WTC11 (cell line): ENCODE data around the gene HAO2. TPM values are rescaled to one million over a fixed set of nuclear protein-coding genes. Genes with fewer than 3 reads are reported as not detected.

Source experiments
- ATAC-seq: fragments of 200-7000 bp; cut with Tn5 transposase; 2 replicates; pipeline ENCODE4 v1.10.0; 2021; ENCODE audit warnings: mild to moderate bottlenecking, moderate library complexity
- CTCF ChIA-PET: fragments of 300-600 bp; sonication (Branson Sonifier 250); formaldehyde crosslinking; loops from one replicate; lab custom pipeline; 2021; ENCODE audit warnings: antibody characterized with exemption; lab: Charles Lee
- POLR2A ChIA-PET: fragments of 350-600 bp; sonication (Branson Sonifier 250); formaldehyde crosslinking; loops from one replicate; lab custom pipeline; 2021; ENCODE audit warnings: antibody characterized with exemption; lab: Charles Lee
- DNase-seq: peaks from one replicate; pipeline ENCODE4 v3.0.0; 2021; ENCODE audit warnings: low spot score
- H3K27ac Mint-ChIP-seq: 2 replicates; pipeline ENCODE4 v1.8.0; 2021; ENCODE audit warnings: mixed read lengths
- H3K27me3 Mint-ChIP-seq: 2 replicates; pipeline ENCODE4 v1.8.0; 2021; ENCODE audit warnings: low read depth, mild to moderate bottlenecking, moderate library complexity, mixed read lengths
- H3K36me3 Mint-ChIP-seq: 2 replicates; pipeline ENCODE4 v1.8.0; 2021; ENCODE audit warnings: mixed read lengths
- H3K4me1 Mint-ChIP-seq: 2 replicates; pipeline ENCODE4 v1.8.0; 2022; ENCODE audit warnings: mixed read lengths
- H3K4me3 Mint-ChIP-seq: 2 replicates; pipeline ENCODE4 v1.8.0; 2021; ENCODE audit warnings: mild to moderate bottlenecking, moderate library complexity, mixed read lengths
- H3K9me3 Mint-ChIP-seq: 2 replicates; pipeline ENCODE4 v1.8.0; 2021; ENCODE audit warnings: mixed read lengths
- AFF4 ChIP-seq: sonication (generic); formaldehyde crosslinking; IDR thresholded peaks from 2 replicates; pipeline ENCODE4 v1.8.1; 2023; ENCODE audit warnings: mild to moderate bottlenecking, missing genetic modification reagents, borderline replicate concordance
- ARID4B ChIP-seq: sonication (generic); formaldehyde crosslinking; IDR thresholded peaks from 2 replicates; pipeline ENCODE4 v1.8.0; 2023; ENCODE audit warnings: missing genetic modification reagents, mild to moderate bottlenecking, borderline replicate concordance
- CBFB ChIP-seq: sonication (generic); formaldehyde crosslinking; IDR thresholded peaks from 2 replicates; pipeline ENCODE4 v1.8.1; 2022; ENCODE audit warnings: mild to moderate bottlenecking, low read depth, missing genetic modification reagents
- CREM ChIP-seq: sonication (generic); formaldehyde crosslinking; IDR thresholded peaks from 2 replicates; pipeline ENCODE4 v1.8.1; 2022; ENCODE audit warnings: mild to moderate bottlenecking, missing genetic modification reagents, moderate library complexity
- CTCF ChIP-seq: fragments of 200-600 bp; IDR thresholded peaks from 2 replicates; pipeline ENCODE4 v1.8.0; 2022; ENCODE audit warnings: antibody characterized with exemption
- ELF4 ChIP-seq: sonication (generic); formaldehyde crosslinking; IDR thresholded peaks from 2 replicates; pipeline ENCODE4 v1.8.1; 2022; ENCODE audit warnings: low read depth, mild to moderate bottlenecking, moderate library complexity, missing genetic modification reagents
- MYBL2 ChIP-seq: sonication (generic); formaldehyde crosslinking; IDR thresholded peaks from 2 replicates; pipeline ENCODE4 v1.8.1; 2023; ENCODE audit warnings: mild to moderate bottlenecking, moderate library complexity, missing genetic modification reagents
- NR1H2 ChIP-seq: sonication (generic); formaldehyde crosslinking; IDR thresholded peaks from 2 replicates; pipeline ENCODE4 v1.9.0; 2021; ENCODE audit warnings: mild to moderate bottlenecking, moderate library complexity, missing genetic modification reagents
- NR2C2 ChIP-seq: sonication (generic); formaldehyde crosslinking; IDR thresholded peaks from 2 replicates; pipeline ENCODE4 v1.8.0; 2022; ENCODE audit warnings: mild to moderate bottlenecking, missing genetic modification reagents
- NR3C1 ChIP-seq: sonication (generic); formaldehyde crosslinking; conservative IDR thresholded peaks from 2 replicates; pipeline ENCODE4 v1.8.1; 2023; ENCODE audit warnings: low read depth, mild to moderate bottlenecking, missing genetic modification reagents
- OVOL2 ChIP-seq: fragments of 250-450 bp; sonication (Bioruptor Pico); IDR thresholded peaks from 2 replicates; pipeline ENCODE4 v1.9.0; 2021; ENCODE audit warnings: mild to moderate bottlenecking, borderline replicate concordance
- SMAD4 ChIP-seq: sonication (generic); formaldehyde crosslinking; IDR thresholded peaks from 2 replicates; pipeline ENCODE4 v1.8.0; 2022; ENCODE audit warnings: mild to moderate bottlenecking, missing genetic modification reagents
- TCF7 ChIP-seq: sonication (generic); formaldehyde crosslinking; IDR thresholded peaks from 2 replicates; pipeline ENCODE4 v1.8.0; 2022; ENCODE audit warnings: mild to moderate bottlenecking, low read depth, missing genetic modification reagents, moderate library complexity
- USF1 ChIP-seq: sonication (generic); formaldehyde crosslinking; IDR thresholded peaks from 2 replicates; pipeline ENCODE4 v1.8.0; 2022; ENCODE audit warnings: mild to moderate bottlenecking, missing genetic modification reagents
- USF2 ChIP-seq: sonication (generic); formaldehyde crosslinking; IDR thresholded peaks from 2 replicates; pipeline ENCODE4 v1.8.1; 2023; ENCODE audit warnings: mild to moderate bottlenecking, missing genetic modification reagents, moderate library complexity
- ZNF425 ChIP-seq: fragments of 250-450 bp; sonication (Bioruptor Pico); conservative IDR thresholded peaks from 2 replicates; pipeline ENCODE4 v1.9.0; 2021; ENCODE audit warnings: mild to moderate bottlenecking
- total RNA-seq: library from RNA; stranded (reverse); gene quantifications from 3 replicates; pipeline ENCODE4 v1.2.3, GENCODE V29; 2021

The HAO2 gene
- total RNA-seq, 1 experiment from 2014 or later, result 1.0 TPM

GRCh38 chr1:119336848-119337247 lies 31.7 kb upstream of the HAO2 start (continued):
- TF ChIP-seq ARID4B (no peak), MYBL2 (CRISPR knock-in tag) (no peak), SMAD4 (CRISPR knock-in tag) (no peak), NR2C2 (CRISPR knock-in tag) (no peak)

- ChIA-PET CTCF (no interaction called here), POLR2A (no interaction called here)
- Mint-ChIP-seq H3K4me1 (peaks cover 66% of the 10 kb centered on the region), H3K27me3 (peaks cover 3% of the 10 kb centered on the region), H3K4me3 (no peak overlapping the region), H3K27ac (0 out of 2 replicates have a peak overlapping the region, but pooled peaks have one; percentile 6), H3K36me3 (peaks cover 22% of the 10 kb centered on the region), H3K9me3 (peaks cover 4% of the 10 kb centered on the region)
- ATAC-seq (no peak), DNase-seq (no peak)
- no peak for TF ChIP-seq CBFB (CRISPR knock-in tag)
- TF ChIP-seq USF1 (CRISPR knock-in tag), result no peak
Measured at GRCh38 chr1:119338004-119338403, 30.6 kb upstream of the HAO2 start.

- ChIA-PET POLR2A (no interaction called here), CTCF (no interaction called here)
- ATAC-seq, result no peak
- Mint-ChIP-seq H3K27ac (peak overlapping the region; percentile 90), H3K27me3 (peaks cover 3% of the 10 kb centered on the region), H3K4me1 (peaks cover 69% of the 10 kb centered on the region), H3K9me3 (peaks cover 9% of the 10 kb centered on the region), H3K36me3 (peaks cover 28% of the 10 kb centered on the region), H3K4me3 (no peak overlapping the region)
- no peak for DNase-seq
- no peak for TF ChIP-seq TCF7 (CRISPR knock-in tag)
- no peak for TF ChIP-seq NR3C1 (CRISPR knock-in tag)
- TF ChIP-seq AFF4 (CRISPR knock-in tag), result no peak
- no peak for TF ChIP-seq USF1 (CRISPR knock-in tag)
- no peak for TF ChIP-seq ZNF425 (CRISPR knock-in tag)
- no peak for TF ChIP-seq USF2 (CRISPR knock-in tag)
- no peak for TF ChIP-seq OVOL2 (CRISPR knock-in tag)
- no peak for TF ChIP-seq ELF4 (CRISPR knock-in tag)
- TF ChIP-seq NR1H2 (CRISPR knock-in tag), result no peak
- no peak for TF ChIP-seq CTCF
- TF ChIP-seq CREM (CRISPR knock-in tag), result no peak
Measured at GRCh38 chr1:119338757-119339156, 29.8 kb upstream of the HAO2 start.
